Prostate gland (tissue), 2 donors: Measurements from ENCODE around the gene TMEM9B.

Experiments used
- CTCF ChIP-seq, 4 experiments: fragments of 200-600 bp in 2 of 4; fragments of 450-650 bp in 2 of 4; sonication (generic) in 2 of 4; IDR thresholded peaks; 1 replicate in 3 of 4; 2 replicates in 1 of 4; pipeline ENCODE4 v1.5.1; 2016 to 2019; ENCODE audit warnings: antibody characterized with exemption in 4 of 4, mild to moderate bottlenecking in 2 of 4, moderate library complexity in 2 of 4
- POLR2A ChIP-seq: fragments of 450-650 bp; IDR thresholded peaks from one replicate; pipeline ENCODE4 v1.6.1; 2016; ENCODE audit warnings: antibody characterized with exemption, mild to moderate bottlenecking
- POLR2AphosphoS5 ChIP-seq: sonication (generic); formaldehyde crosslinking; IDR thresholded peaks from one replicate; pipeline ENCODE4 v1.6.1; 2017; ENCODE audit warnings: antibody characterized with exemption

DNA sequence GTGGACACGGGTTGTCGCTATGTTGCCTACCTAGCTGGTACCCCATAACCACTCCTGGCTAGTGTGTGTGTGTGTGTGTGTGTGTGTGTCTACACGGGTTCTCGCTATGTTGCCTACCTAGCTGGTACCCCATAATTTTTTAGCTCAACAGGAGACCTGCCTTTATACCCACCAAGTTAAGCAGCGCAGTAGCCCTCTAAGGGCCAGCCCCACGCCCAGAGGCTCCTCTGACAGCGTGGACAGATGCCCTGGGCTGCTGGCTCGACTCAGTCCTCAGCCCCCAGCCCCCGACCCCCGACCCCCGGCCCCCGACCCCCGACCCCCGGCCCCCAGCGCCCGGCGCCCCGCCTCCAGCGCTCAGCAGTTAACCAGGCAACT lies 53.6 kb downstream of the TMEM9B start:
- TF ChIP-seq POLR2AphosphoS5 (no peak), CTCF (IDR thresholded peaks at IDR 0.05) (no peak), POLR2A (no peak)
